Measurements from ENCODE around the gene WNT5A. TPM values are rescaled to one million over a fixed set of nuclear protein-coding genes. Genes with fewer than 3 reads are reported as not detected.

WNT5A gene
- 4.4 and 8.9 TPM in 2 replicates for total RNA-seq

GRCh38 chr3:55486857-55487380 lies at the start of gene WNT5A:
WNT5A (minus strand) TSS chr3:55487306; CDS start chr3:55486985, 321 bp downstream.

Measured in uterine smooth muscle cell (primary cell).